GM12878 (cell line): ENCODE results near the gene COX17. TPM values are rescaled to one million over a fixed set of nuclear protein-coding genes. Genes with fewer than 3 reads are reported as not detected.

ENCODE experiments used
- ATAC-seq: fragments of 200-7000 bp; cut with Tn5 transposase; 3 replicates; pipeline ENCODE4 v1.9.1; 2020; ENCODE audit warnings: mild to moderate bottlenecking, moderate library complexity
- BruUV-seq: library from RNA; stranded (reverse); fragments of 400-500 nt; replicated peaks from 2 replicates; lab custom pipeline; 2021; lab: Mats Ljungman, UMichigan
- CTCF ChIA-PET: fragments of 300-600 bp; sonication (Branson Sonifier 250); formaldehyde crosslinking; extraction: SDS; loops from one replicate; lab custom pipeline; 2021; ENCODE audit warnings: inconsistent platforms; lab: Yijun Ruan, JAX
- POLR2A ChIA-PET: fragments of 350-600 bp; formaldehyde crosslinking; extraction: SDS; loops from one replicate; lab custom pipeline; 2021; ENCODE audit warnings: inconsistent platforms; lab: Charles Lee
- RAD21 ChIA-PET: fragments of 300-600 bp; sonication (Branson Sonifier 250); formaldehyde crosslinking; loops from one replicate; lab custom pipeline; 2023; ENCODE audit warnings: antibody characterized with exemption; ENCODE audit not compliant: unreplicated experiment; lab: Charles Lee
- SMC1A ChIA-PET: fragments of 300-600 bp; sonication (Branson Sonifier 250); formaldehyde crosslinking; loops from one replicate; lab custom pipeline; 2023; ENCODE audit not compliant: unreplicated experiment, uncharacterized antibody; lab: Charles Lee
- DNase-seq: peaks from one replicate; pipeline ENCODE4 v3.0.0-alpha.2; 2011; ENCODE audit warnings: low read depth, low spot score
- FAIRE-seq: peaks from 3 replicates; lab custom pipeline; 2011; peaks lifted over from hg19 to GRCh38; lab: Jason Lieb, UNC
- H2AFZ ChIP-seq: 2 replicates; pipeline ENCODE4 v1.6.0; 2011; ENCODE audit warnings: low read depth, low read length, control low read depth; ENCODE audit not compliant: control insufficient read depth
- H3K27ac ChIP-seq: 2 replicates; pipeline ENCODE4 v1.5.1; 2011; ENCODE audit warnings: control low read depth; ENCODE audit not compliant: control insufficient read depth, insufficient read depth
- H3K27me3 ChIP-seq, 2 experiments: replicated peaks in 1 of 2; 2 replicates each; pipeline versions ENCODE4 v1.6.0 to v1.6.1; 2011; ENCODE audit warnings: low read length in 1 of 2; ENCODE audit not compliant: control insufficient read depth in 2 of 2, insufficient read depth in 2 of 2
- H3K36me3 ChIP-seq, 2 experiments: 2 replicates each; pipeline ENCODE4 v1.5.1; 2011; ENCODE audit warnings: low read length in 1 of 2; ENCODE audit not compliant: control insufficient read depth in 2 of 2, insufficient read depth in 2 of 2
- H3K4me1 ChIP-seq: 2 replicates; pipeline ENCODE4 v1.6.1; 2011; ENCODE audit warnings: mild to moderate bottlenecking, low read length, moderate library complexity, mixed read lengths; ENCODE audit not compliant: control insufficient read depth, insufficient read depth
- H3K4me2 ChIP-seq: 2 replicates; pipeline ENCODE4 v1.6.0; 2011; ENCODE audit warnings: control low read depth; ENCODE audit not compliant: control insufficient read depth, insufficient read depth
- H3K4me3 ChIP-seq: fragments of 200-600 bp; sonication (generic); 2 replicates; pipeline ENCODE4 v1.5.1; 2016
- H3K79me2 ChIP-seq: 2 replicates; pipeline ENCODE4 v1.6.0; 2011; ENCODE audit warnings: low read length; ENCODE audit not compliant: control insufficient read depth, insufficient read depth
- H3K9ac ChIP-seq: 2 replicates; pipeline ENCODE4 v1.8.0; 2011; ENCODE audit warnings: low read length, control low read depth, mixed read lengths; ENCODE audit not compliant: control insufficient read depth, insufficient read depth
- H3K9me3 ChIP-seq: replicated peaks from 3 replicates; pipeline ENCODE4 v1.5.1; 2011; ENCODE audit warnings: mild to moderate bottlenecking, low read length; ENCODE audit not compliant: control insufficient read depth, insufficient read depth
- H4K20me1 ChIP-seq: 2 replicates; pipeline ENCODE4 v1.6.0; 2011; ENCODE audit not compliant: control insufficient read depth, insufficient read depth
- ATF2 ChIP-seq: IDR thresholded peaks from 2 replicates; pipeline ENCODE4 v1.6.1; 2012; ENCODE audit warnings: low read length, inconsistent platforms
- BACH1 ChIP-seq: fragments of 450-650 bp; IDR thresholded peaks from 2 replicates; pipeline ENCODE4 v1.6.1; 2017; ENCODE audit warnings: mild to moderate bottlenecking, borderline replicate concordance
- CHD4 ChIP-seq: fragments of 200-600 bp; sonication (generic); IDR thresholded peaks from 2 replicates; pipeline ENCODE4 v1.6.1; 2016; ENCODE audit warnings: mild to moderate bottlenecking
- EED ChIP-seq: sonication (generic); IDR thresholded peaks from 2 replicates; pipeline ENCODE4 v1.6.1; 2016; ENCODE audit warnings: antibody characterized with exemption, low read depth
- MEF2B ChIP-seq: fragments of 450-650 bp; IDR thresholded peaks from 2 replicates; pipeline ENCODE4 v1.6.1; 2018; ENCODE audit warnings: mild to moderate bottlenecking, moderate library complexity; ENCODE audit not compliant: partially characterized antibody, poor library complexity, severe bottlenecking
- NBN ChIP-seq: fragments of 450-650 bp; IDR thresholded peaks from 2 replicates; pipeline ENCODE4 v1.6.1; 2016
- NFYB ChIP-seq: IDR thresholded peaks from 2 replicates; pipeline ENCODE4 v1.6.1; 2011; ENCODE audit warnings: low read depth, mild to moderate bottlenecking, low read length, improper control_type of control experiment, moderate library complexity; ENCODE audit not compliant: insufficient read depth
- RELA ChIP-seq: fragments of 450-650 bp; IDR thresholded peaks from 2 replicates; pipeline ENCODE4 v1.8.0; 2014; ENCODE audit warnings: borderline replicate concordance; ENCODE audit not compliant: partially characterized antibody
- SKIL ChIP-seq: fragments of 450-650 bp; IDR thresholded peaks from 2 replicates; pipeline ENCODE4 v1.6.1; 2017; ENCODE audit warnings: mild to moderate bottlenecking, low read depth, inconsistent platforms; ENCODE audit not compliant: poor library complexity, severe bottlenecking
- SMARCA5 ChIP-seq: fragments of 450-650 bp; IDR thresholded peaks from 2 replicates; pipeline ENCODE4 v1.6.1; 2017; ENCODE audit warnings: mild to moderate bottlenecking
- ZNF384 ChIP-seq: IDR thresholded peaks from 2 replicates; pipeline ENCODE4 v1.6.1; 2012; ENCODE audit warnings: low read depth, mild to moderate bottlenecking, low read length, improper control_type of control experiment, borderline replicate concordance
- WGBS: methylation state at CpG from one replicate; pipeline ENCODE4 v1.1.6; 2016; ENCODE audit warnings: low lambda C conversion rate; ENCODE audit not compliant: insufficient replicate concordance, insufficient coverage; ENCODE audit errors: missing lambda C conversion rate; 5-methylcytosine and 5-hydroxymethylcytosine counted together
- in situ Hi-C: fragments of 300-500 bp; cut with MboI; formaldehyde crosslinking; loops from 9 replicates; pipeline ENCODE4 v1.14.3; 2018; ENCODE audit warnings: mixed read lengths
- intact Hi-C: fragments of 100-400 bp; cut with micrococcal nuclease; formaldehyde crosslinking; loops from one replicate; pipeline ENCODE4 v1.14.2; 2022; ENCODE audit not compliant: unreplicated experiment
- polyA plus RNA-seq, 11 experiments: library from polyadenylated mRNA; depleted of rRNA in 4 of 11; unstranded in 6 of 11; stranded (reverse) in 5 of 11; fragments of >200 nt; fragmentation: Nextera tagmentation in 4 of 11; fragmentation: Illumina TruSeq in 1 of 11; extraction: Ambion mirVana in 4 of 11; extraction: Trizol in 1 of 11; gene quantifications; 1 replicate in 1 of 11; 2 replicates in 10 of 11; pipeline versions ENCODE4 v1.2.1 to v1.2.3, GENCODE V29; 2011 to 2016; ENCODE audit warnings: inconsistent platforms in 2 of 11, missing spikeins in 2 of 11, low read depth in 1 of 11
- total RNA-seq, 4 experiments: library from RNA; depleted of rRNA in 3 of 4; stranded (reverse); fragments of >200 nt in 3 of 4; fragmentation: Illumina TruSeq in 1 of 4; extraction: Trizol in 1 of 4; gene quantifications; 2 replicates each; pipeline versions ENCODE4 v1.2.1 to v1.2.3, GENCODE V29; 2013 to 2021

Gene COX17
- total and polyA plus RNA-seq, 10 of the 15 experiments (the other 5 are each of a cell fraction or from before 2014, with no cell fraction given), result 111 to 717 (median 243) TPM

GRCh38 chr3:119625451-119626153, 51.6 kb downstream of the COX17 start:
- no peaks in the 10 kb centered on the region for H3K27me3 ChIP-seq
- WGBS, result 91% methylated on average over 8 of the region's 8 CpGs
- in situ Hi-C loops (no loop called here), intact Hi-C loops (no loop called here)
- H3K36me3 ChIP-seq, result no peaks in the 10 kb centered on the region; a peak in 1 of 4 replicates
- RAD21 ChIA-PET, result interaction anchor here (1.0 to 7.8 kb wide), 4 partner anchors 10 to 33 kb away, joined by 3 to 103 read pairs (median 10); no protein-coding TSS in a partner anchor
- no peaks in the 10 kb centered on the region for H3K79me2 ChIP-seq
- ATAC-seq (no peak), FAIRE-seq (no peak), DNase-seq (no peak)
- POLR2A ChIA-PET, result interaction anchor here (3.1 to 6.1 kb wide), 2 partner anchors 12 to 25 kb away, joined by 41 to 103 read pairs; partner anchors contain the start of gene PLA1A
- BruUV-seq, result no TSS peak
- TF ChIP-seq SMARCA5 (no peak), CHD4 (no peak), NBN (no peak), NFYB (no peak)
- H2AFZ ChIP-seq, result no peak overlapping the region
- H3K9ac ChIP-seq, result no peak overlapping the region
- SMC1A ChIA-PET, result interaction anchor here (1.2 to 9.4 kb wide), 7 partner anchors 8 to 75 kb away, joined by 3 to 128 read pairs (median 9); partner anchors contain the start of gene COX17
- peaks cover 2% of the 10 kb centered on the region; the same call in 1 of the 3 replicates for H3K9me3 ChIP-seq
- H3K4me3 ChIP-seq, result no peak overlapping the region
- H3K4me2 ChIP-seq, result no peak overlapping the region
- no peaks in the 10 kb centered on the region for H4K20me1 ChIP-seq
- H3K27ac ChIP-seq, result no peak overlapping the region
- CTCF ChIA-PET, result interaction anchor here (0.6 to 3.5 kb wide), 3 partner anchors 25 to 131 kb away, joined by 3 to 42 read pairs (median 4); no protein-coding TSS in a partner anchor
- H3K4me1 ChIP-seq, result peaks cover 49% of the 10 kb centered on the region

GRCh38 chr3:119624002-119624720, 53.0 kb downstream of the COX17 start:
- Histone ChIP-seq H4K20me1 (no peaks in the 10 kb centered on the region), H3K27ac (no peak overlapping the region; the same call in 1 of the 2 replicates), H3K27me3 (no peaks in the 10 kb centered on the region), H3K9ac (no peak overlapping the region), H3K4me2 (no peak overlapping the region), H3K79me2 (no peaks in the 10 kb centered on the region), H3K36me3 (no peaks in the 10 kb centered on the region; a peak in 1 of 4 replicates), H2AFZ (peak overlapping the region; percentile 61), H3K4me1 (peaks cover 39% of the 10 kb centered on the region), H3K4me3 (no peak overlapping the region), H3K9me3 (peaks cover 2% of the 10 kb centered on the region; the same call in 1 of the 3 replicates)
- WGBS, result 51% methylated on average over 9 of the region's 9 CpGs
- intact Hi-C loops (no loop called here), in situ Hi-C loops (no loop called here)
- no peak for DNase-seq
- RAD21 ChIA-PET, result no interaction called here
- POLR2A ChIA-PET, result no interaction called here
- SMC1A ChIA-PET, result interaction anchor here (1.2 to 9.4 kb wide), 2 partner anchors 10 to 23 kb away, joined by 3 to 128 read pairs; no protein-coding TSS in a partner anchor
- CTCF ChIA-PET, result interaction anchor here (2.0 kb wide), 1 partner anchor 23 kb away, joined by 5 read pairs; no protein-coding TSS in a partner anchor
- no peak for ATAC-seq
- FAIRE-seq, result no peak
- BruUV-seq, result no TSS peak
- TF ChIP-seq SKIL (no peak), ATF2 (peak; percentile 79), ZNF384 (no peak), BACH1 (no peak), CHD4 (no peak), RELA (no peak), MEF2B (peak; percentile 34), EED (peak; percentile 67)
